Astrocyte (in vitro differentiated cells and primary cell): Measurements from ENCODE around the gene ANO7. TPM values are rescaled to one million over a fixed set of nuclear protein-coding genes. Genes with fewer than 3 reads are reported as not detected.

Experiments used
- DNase-seq: peaks from one replicate; pipeline ENCODE4 v3.0.0-alpha.2; 2010; ENCODE audit warnings: low read depth
- FAIRE-seq: peaks from 2 replicates; lab custom pipeline; 2011; peaks lifted over from hg19 to GRCh38; lab: Jason Lieb, UNC
- H2AFZ ChIP-seq: 2 replicates; pipeline ENCODE4 v1.6.0; 2012; ENCODE audit warnings: low read depth, low read length, inconsistent platforms
- H3K27ac ChIP-seq: 2 replicates; pipeline ENCODE4 v1.5.1; 2011; ENCODE audit warnings: low read depth, low read length, inconsistent platforms
- H3K27me3 ChIP-seq: 2 replicates; pipeline ENCODE4 v1.6.0; 2011; ENCODE audit warnings: low read length, inconsistent platforms; ENCODE audit not compliant: insufficient read depth
- H3K36me3 ChIP-seq: 2 replicates; pipeline ENCODE4 v1.5.1; 2011; ENCODE audit warnings: low read length, inconsistent platforms; ENCODE audit not compliant: insufficient read depth
- H3K4me1 ChIP-seq: 2 replicates; pipeline ENCODE4 v1.5.1; 2011; ENCODE audit warnings: low read length, inconsistent platforms; ENCODE audit not compliant: insufficient read depth
- H3K4me2 ChIP-seq: 2 replicates; pipeline ENCODE4 v1.6.0; 2012; ENCODE audit warnings: low read length, inconsistent platforms
- H3K4me3 ChIP-seq: 2 replicates; pipeline ENCODE4 v1.5.1; 2011; ENCODE audit warnings: low read depth, mild to moderate bottlenecking, low read length, inconsistent platforms; ENCODE audit not compliant: insufficient read depth
- H3K79me2 ChIP-seq: 2 replicates; pipeline ENCODE4 v1.6.0; 2012; ENCODE audit warnings: mild to moderate bottlenecking, low read length, inconsistent platforms; ENCODE audit not compliant: insufficient read depth
- H3K9ac ChIP-seq: 2 replicates; pipeline ENCODE4 v1.6.0; 2012; ENCODE audit warnings: mild to moderate bottlenecking, low read length, inconsistent platforms
- H3K9me3 ChIP-seq: 2 replicates; pipeline ENCODE4 v1.5.1; 2012; ENCODE audit warnings: low read depth, mild to moderate bottlenecking, low read length, inconsistent platforms; ENCODE audit not compliant: insufficient read depth
- H4K20me1 ChIP-seq: 2 replicates; pipeline ENCODE4 v1.6.0; 2012; ENCODE audit warnings: low read length, inconsistent platforms; ENCODE audit not compliant: insufficient read depth
- H3K27ac Mint-ChIP-seq: one replicate; pipeline ENCODE4 v1.8.0; 2021; ENCODE audit warnings: mild to moderate bottlenecking, mixed read lengths; ENCODE audit not compliant: unreplicated experiment
- H3K27me3 Mint-ChIP-seq: one replicate; pipeline ENCODE4 v1.8.0; 2021; ENCODE audit warnings: low read depth, mixed read lengths; ENCODE audit not compliant: unreplicated experiment
- H3K36me3 Mint-ChIP-seq: one replicate; pipeline ENCODE4 v1.8.0; 2021; ENCODE audit warnings: low read depth, mixed read lengths; ENCODE audit not compliant: unreplicated experiment
- H3K4me1 Mint-ChIP-seq: one replicate; pipeline ENCODE4 v1.8.0; 2021; ENCODE audit warnings: low read depth, mixed read lengths; ENCODE audit not compliant: unreplicated experiment
- H3K4me3 Mint-ChIP-seq: one replicate; pipeline ENCODE4 v1.8.0; 2021; ENCODE audit warnings: mild to moderate bottlenecking, moderate library complexity, mixed read lengths; ENCODE audit not compliant: unreplicated experiment
- H3K9me3 Mint-ChIP-seq: one replicate; pipeline ENCODE4 v1.8.0; 2021; ENCODE audit warnings: mild to moderate bottlenecking, mixed read lengths; ENCODE audit not compliant: unreplicated experiment
- CTCF ChIP-seq: IDR thresholded peaks from 2 replicates; pipeline ENCODE4 v1.5.1; 2011; ENCODE audit warnings: low read depth, mild to moderate bottlenecking, inconsistent platforms, low read length, moderate library complexity; ENCODE audit not compliant: insufficient read depth
- EZH2 ChIP-seq: IDR thresholded peaks from 2 replicates; pipeline ENCODE4 v1.6.1; 2012; ENCODE audit warnings: mild to moderate bottlenecking, low read length, inconsistent platforms; ENCODE audit not compliant: insufficient read depth
- total RNA-seq: library from RNA; stranded (reverse); gene quantifications from 2 replicates; pipeline ENCODE4 v1.2.1, GENCODE V29; 2021

Gene ANO7
- total RNA-seq, 1 donor from 2014 or later = 7.1 TPM

- no peak overlapping the region for H3K4me3 ChIP-seq
- H3K9me3 Mint-ChIP-seq = no peaks in the 10 kb centered on the region
- no peak overlapping the region for H3K27ac ChIP-seq
- peaks cover 22% of the 10 kb centered on the region for H3K4me1 Mint-ChIP-seq
- FAIRE-seq = no peak
- peaks cover 3% of the 10 kb centered on the region for H3K36me3 Mint-ChIP-seq
- no peak for TF ChIP-seq EZH2
- no peak for TF ChIP-seq CTCF
- H3K9ac ChIP-seq = no peak overlapping the region
- H3K27ac Mint-ChIP-seq = no peak overlapping the region
- H3K9me3 ChIP-seq = no peaks in the 10 kb centered on the region
- peaks cover 28% of the 10 kb centered on the region for H3K4me1 ChIP-seq
- no peak overlapping the region for H2AFZ ChIP-seq
- no peak overlapping the region for H3K4me2 ChIP-seq
- peaks cover 3% of the 10 kb centered on the region for H3K36me3 ChIP-seq
- H3K27me3 ChIP-seq = no peaks in the 10 kb centered on the region
- no peak overlapping the region for H3K4me3 Mint-ChIP-seq
- peak; percentile 36 for DNase-seq
- H3K27me3 Mint-ChIP-seq = no peaks in the 10 kb centered on the region
- H3K79me2 ChIP-seq = peaks cover 23% of the 10 kb centered on the region
- H4K20me1 ChIP-seq = peaks cover 23% of the 10 kb centered on the region
These were observed 34.9 kb upstream of the ANO7 start for GRCh38 chr2:241153616-241154015.

GRCh38 chr2:241154915-241155314, 33.6 kb upstream of the ANO7 start:
- Histone ChIP-seq H3K27me3 (no peaks in the 10 kb centered on the region), H3K36me3 (peaks cover 3% of the 10 kb centered on the region), H3K4me1 (peaks cover 24% of the 10 kb centered on the region), H3K9me3 (no peaks in the 10 kb centered on the region), H3K27ac (no peak overlapping the region), H4K20me1 (peaks cover 23% of the 10 kb centered on the region), H3K4me3 (no peak overlapping the region), H3K79me2 (peaks cover 23% of the 10 kb centered on the region), H3K9ac (no peak overlapping the region), H3K4me2 (no peak overlapping the region), H2AFZ (no peak overlapping the region)
- H3K4me1 Mint-ChIP-seq = peaks cover 22% of the 10 kb centered on the region
- H3K27me3 Mint-ChIP-seq = no peaks in the 10 kb centered on the region
- no peak overlapping the region for H3K4me3 Mint-ChIP-seq
- FAIRE-seq = no peak
- H3K9me3 Mint-ChIP-seq = no peaks in the 10 kb centered on the region
- TF ChIP-seq CTCF = no peak
- TF ChIP-seq EZH2 = no peak
- peaks cover 8% of the 10 kb centered on the region for H3K36me3 Mint-ChIP-seq
- no peak overlapping the region for H3K27ac Mint-ChIP-seq
- DNase-seq = peak; percentile 55

GRCh38 chr2:241155936-241156335, 32.5 kb upstream of the ANO7 start:
- no peak overlapping the region for H2AFZ ChIP-seq
- no peaks in the 10 kb centered on the region for H3K9me3 ChIP-seq
- peaks cover 22% of the 10 kb centered on the region for H3K4me1 Mint-ChIP-seq
- no peaks in the 10 kb centered on the region for H3K27me3 ChIP-seq
- peaks cover 3% of the 10 kb centered on the region for H3K36me3 ChIP-seq
- H3K4me2 ChIP-seq = no peak overlapping the region
- H3K36me3 Mint-ChIP-seq = peaks cover 8% of the 10 kb centered on the region
- H3K9me3 Mint-ChIP-seq = no peaks in the 10 kb centered on the region
- H3K27me3 Mint-ChIP-seq = no peaks in the 10 kb centered on the region
- peaks cover 23% of the 10 kb centered on the region for H4K20me1 ChIP-seq
- H3K27ac Mint-ChIP-seq = no peak overlapping the region
- H3K4me3 ChIP-seq = no peak overlapping the region
- FAIRE-seq (no peak), DNase-seq (no peak)
- no peak overlapping the region for H3K4me3 Mint-ChIP-seq
- peaks cover 20% of the 10 kb centered on the region for H3K4me1 ChIP-seq
- TF ChIP-seq EZH2 (no peak), CTCF (no peak)
- peaks cover 18% of the 10 kb centered on the region for H3K79me2 ChIP-seq
- no peak overlapping the region for H3K9ac ChIP-seq
- H3K27ac ChIP-seq = no peak overlapping the region
